ENCODE data around the gene VGLL3. TPM values are rescaled to one million over a fixed set of nuclear protein-coding genes. Genes with fewer than 3 reads are reported as not detected.

The VGLL3 gene
- total RNA-seq, 1 experiment from 2014 or later = 12.2 TPM

GRCh38 chr3:86930181-86930580 is 60.8 kb downstream of the VGLL3 start:
- ChIA-PET POLR2A (interaction anchor here (0.5 to 1.1 kb wide), 2 partner anchors 30 to 145 kb away, joined by 3 read pairs; no protein-coding TSS in a partner anchor), CTCF (no interaction called here)
- Mint-ChIP-seq H3K27ac (ENCODE audit: low read depth, unreplicated experiment) (no peak overlapping the region), H3K9me3 (ENCODE audit: unreplicated experiment) (no peaks in the 10 kb centered on the region), H3K36me3 (ENCODE audit: insufficient read depth, unreplicated experiment) (peaks cover 4% of the 10 kb centered on the region), H3K27me3 (ENCODE audit: insufficient read depth, unreplicated experiment) (no peaks in the 10 kb centered on the region), H3K4me1 (ENCODE audit: insufficient read depth, unreplicated experiment) (peaks cover 17% of the 10 kb centered on the region), H3K4me3 (ENCODE audit: unreplicated experiment) (no peak overlapping the region)
- intact Hi-C loops (cut with micrococcal nuclease) = no loop called here
- no TSS peak for BruUV-seq (replicated peaks)
- TF ChIP-seq CTCF (IDR thresholded peaks at IDR 0.05; ENCODE audit: unreplicated experiment) = no peak
- DNase-seq (ENCODE audit: unreplicated experiment) = no peak

- H3K9me3 Mint-ChIP-seq (ENCODE audit: unreplicated experiment) = no peaks in the 10 kb centered on the region
- H3K27me3 Mint-ChIP-seq (ENCODE audit: insufficient read depth, unreplicated experiment) = no peaks in the 10 kb centered on the region
- no peak overlapping the region for H3K27ac Mint-ChIP-seq (ENCODE audit: low read depth, unreplicated experiment)
- no peak overlapping the region for H3K4me3 Mint-ChIP-seq (ENCODE audit: unreplicated experiment)
- no TSS peak for BruUV-seq (replicated peaks)
- DNase-seq (ENCODE audit: unreplicated experiment) = peak; percentile 56
- POLR2A ChIA-PET = interaction anchor here (1.1 to 1.2 kb wide), 2 partner anchors 9 to 144 kb away, joined by 3 read pairs; no protein-coding TSS in a partner anchor
- intact Hi-C loops (cut with micrococcal nuclease) = no loop called here
- CTCF ChIA-PET = interaction anchor here (0.6 to 1.0 kb wide), 3 partner anchors 62 to 144 kb away, joined by 3 to 6 read pairs (median 3); no protein-coding TSS in a partner anchor
- no peak for TF ChIP-seq CTCF (IDR thresholded peaks at IDR 0.05; ENCODE audit: unreplicated experiment)
- peaks cover 6% of the 10 kb centered on the region for H3K36me3 Mint-ChIP-seq (ENCODE audit: insufficient read depth, unreplicated experiment)
- peaks cover 16% of the 10 kb centered on the region for H3K4me1 Mint-ChIP-seq (ENCODE audit: insufficient read depth, unreplicated experiment)
Measured at GRCh38 chr3:86929046-86929445, 61.9 kb downstream of the VGLL3 start.

- Mint-ChIP-seq H3K36me3 (ENCODE audit: insufficient read depth, unreplicated experiment) (peaks cover 6% of the 10 kb centered on the region), H3K27ac (ENCODE audit: low read depth, unreplicated experiment) (peak overlapping the region; percentile 97), H3K27me3 (ENCODE audit: insufficient read depth, unreplicated experiment) (no peaks in the 10 kb centered on the region), H3K4me1 (ENCODE audit: insufficient read depth, unreplicated experiment) (peaks cover 28% of the 10 kb centered on the region), H3K4me3 (ENCODE audit: unreplicated experiment) (peak overlapping the region; percentile 62), H3K9me3 (ENCODE audit: unreplicated experiment) (peaks cover 6% of the 10 kb centered on the region)
- intact Hi-C loops (cut with micrococcal nuclease) = loop anchor here (2.0 kb wide), 1 partner anchor 128 kb away; no protein-coding TSS in a partner anchor
- ChIA-PET POLR2A (interaction anchor here (1.0 to 3.9 kb wide), 6 partner anchors 10 to 68 kb away, joined by 3 to 33 read pairs (median 6); partner anchors contain the start of gene VGLL3), CTCF (interaction anchor here (0.7 kb wide), 1 partner anchor 160 kb away, joined by 3 read pairs; no protein-coding TSS in a partner anchor)
- TSS peak; percentile 50 for BruUV-seq (replicated peaks)
- no peak for TF ChIP-seq CTCF (IDR thresholded peaks at IDR 0.05; ENCODE audit: unreplicated experiment)
- peak; percentile 95 for DNase-seq (ENCODE audit: unreplicated experiment)
Measured at GRCh38 chr3:86923071-86923491, 67.9 kb downstream of the VGLL3 start.

- CTCF ChIA-PET = no interaction called here
- Mint-ChIP-seq H3K4me1 (ENCODE audit: insufficient read depth, unreplicated experiment) (peaks cover 28% of the 10 kb centered on the region), H3K4me3 (ENCODE audit: unreplicated experiment) (no peak overlapping the region), H3K27ac (ENCODE audit: low read depth, unreplicated experiment) (peak overlapping the region; percentile 97), H3K36me3 (ENCODE audit: insufficient read depth, unreplicated experiment) (peaks cover 6% of the 10 kb centered on the region), H3K27me3 (ENCODE audit: insufficient read depth, unreplicated experiment) (no peaks in the 10 kb centered on the region), H3K9me3 (ENCODE audit: unreplicated experiment) (peaks cover 6% of the 10 kb centered on the region)
- no peak for DNase-seq (ENCODE audit: unreplicated experiment)
- BruUV-seq (replicated peaks) = no TSS peak
- no peak for TF ChIP-seq CTCF (IDR thresholded peaks at IDR 0.05; ENCODE audit: unreplicated experiment)
- intact Hi-C loops (cut with micrococcal nuclease) = loop anchor here (2.0 kb wide), 1 partner anchor 127 kb away; no protein-coding TSS in a partner anchor
- POLR2A ChIA-PET = interaction anchor here (0.9 to 3.9 kb wide), 7 partner anchors 14 to 69 kb away, joined by 3 to 33 read pairs (median 6); partner anchors contain the start of gene VGLL3
Measured at GRCh38 chr3:86921971-86922680, 68.8 kb downstream of the VGLL3 start.
